Omental fat pad (tissue), 4 donors: ENCODE measurements around the gene UST. TPM values are rescaled to one million over a fixed set of nuclear protein-coding genes. Genes with fewer than 3 reads are reported as not detected.
"Not testable (repeated sequence)": the region's sequence is repeated elsewhere in the genome, so short reads cannot be mapped to it uniquely, and the experiment has no call there.

Source experiments
- ATAC-seq: fragments of 150-250 bp; one replicate; pipeline ENCODE4 v1.9.1; 2016; ENCODE audit warnings: mild to moderate bottlenecking, moderate library complexity; ENCODE audit not compliant: low FRiP score
- DNase-seq: peaks from one replicate; pipeline ENCODE4 v3.0.0-alpha.2; 2019; ENCODE audit warnings: low spot score
- total RNA-seq, 4 donors: library from RNA; depleted of rRNA; stranded (reverse); fragments of >200 nt; gene quantifications; one replicate each; pipeline ENCODE4 v1.1.0, GENCODE V29; 2016
- TF ChIP-seq, protein P1 (sequence below), 3 donors: fragments of 450-650 bp; IDR thresholded peaks; one replicate each; pipeline ENCODE4 v1.5.1; 2016 to 2017; ENCODE audit warnings: antibody characterized with exemption in 3 of 3, mild to moderate bottlenecking in 3 of 3, moderate library complexity in 2 of 3

UST gene
- total RNA-seq, 4 donors from 2014 or later = 9.2 to 20.8 (median 15.0) TPM

DNA sequence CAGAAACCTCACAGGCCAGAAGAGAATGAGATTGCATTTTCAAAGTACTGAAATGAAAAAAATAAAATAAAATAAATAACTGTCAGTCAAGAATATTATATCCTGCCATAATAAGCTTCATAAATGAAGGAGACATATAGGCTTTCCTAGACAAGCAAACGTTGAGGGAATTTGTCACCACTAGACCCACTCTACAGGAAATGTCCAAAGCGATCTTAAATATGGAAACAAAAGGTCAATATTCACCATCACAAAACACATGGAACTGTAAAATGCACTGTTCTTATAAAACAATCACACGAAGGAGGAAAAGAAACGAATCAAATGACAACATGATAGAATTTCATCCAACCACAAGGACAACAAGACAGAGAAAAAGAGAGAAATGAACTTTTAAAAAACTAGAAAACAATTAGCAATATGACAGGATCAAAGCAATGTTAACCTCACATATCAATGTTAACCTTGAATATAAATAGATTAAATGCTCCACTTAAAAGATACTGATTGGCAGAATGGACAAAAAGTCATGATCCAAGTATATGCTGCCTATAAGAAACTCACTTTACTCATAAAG lies 352.0 kb downstream of the UST start:
- ATAC-seq (no peak), DNase-seq (no peak)

DNA sequence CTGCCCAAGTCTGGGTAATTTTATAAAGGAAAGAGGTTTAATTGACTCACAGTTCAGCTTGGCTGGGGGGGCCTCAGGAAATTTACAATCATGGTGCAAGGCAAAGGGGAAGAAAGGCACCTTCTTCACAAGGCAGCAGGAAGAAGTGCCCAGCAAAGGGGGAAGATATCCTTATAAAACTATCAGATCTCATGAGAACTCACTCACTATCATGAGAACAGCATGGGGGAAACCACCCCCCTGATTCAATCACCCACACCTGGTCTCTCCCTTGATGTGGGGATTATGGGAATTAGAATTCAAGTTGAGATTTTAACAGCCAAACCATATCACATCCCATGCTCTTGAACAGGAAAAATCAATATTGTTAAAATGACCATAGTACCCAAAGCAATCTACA lies 355.5 kb downstream of the UST start:
- TF ChIP-seq, protein P1, sequence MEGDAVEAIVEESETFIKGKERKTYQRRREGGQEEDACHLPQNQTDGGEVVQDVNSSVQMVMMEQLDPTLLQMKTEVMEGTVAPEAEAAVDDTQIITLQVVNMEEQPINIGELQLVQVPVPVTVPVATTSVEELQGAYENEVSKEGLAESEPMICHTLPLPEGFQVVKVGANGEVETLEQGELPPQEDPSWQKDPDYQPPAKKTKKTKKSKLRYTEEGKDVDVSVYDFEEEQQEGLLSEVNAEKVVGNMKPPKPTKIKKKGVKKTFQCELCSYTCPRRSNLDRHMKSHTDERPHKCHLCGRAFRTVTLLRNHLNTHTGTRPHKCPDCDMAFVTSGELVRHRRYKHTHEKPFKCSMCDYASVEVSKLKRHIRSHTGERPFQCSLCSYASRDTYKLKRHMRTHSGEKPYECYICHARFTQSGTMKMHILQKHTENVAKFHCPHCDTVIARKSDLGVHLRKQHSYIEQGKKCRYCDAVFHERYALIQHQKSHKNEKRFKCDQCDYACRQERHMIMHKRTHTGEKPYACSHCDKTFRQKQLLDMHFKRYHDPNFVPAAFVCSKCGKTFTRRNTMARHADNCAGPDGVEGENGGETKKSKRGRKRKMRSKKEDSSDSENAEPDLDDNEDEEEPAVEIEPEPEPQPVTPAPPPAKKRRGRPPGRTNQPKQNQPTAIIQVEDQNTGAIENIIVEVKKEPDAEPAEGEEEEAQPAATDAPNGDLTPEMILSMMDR (IDR thresholded peaks at IDR 0.05) = no peak
- ATAC-seq (no peak), DNase-seq (no peak)

More for the DNA sequence above, 352.0 kb downstream of the UST start:
- TF ChIP-seq, protein P1 (IDR thresholded peaks at IDR 0.05) = no peak

DNA sequence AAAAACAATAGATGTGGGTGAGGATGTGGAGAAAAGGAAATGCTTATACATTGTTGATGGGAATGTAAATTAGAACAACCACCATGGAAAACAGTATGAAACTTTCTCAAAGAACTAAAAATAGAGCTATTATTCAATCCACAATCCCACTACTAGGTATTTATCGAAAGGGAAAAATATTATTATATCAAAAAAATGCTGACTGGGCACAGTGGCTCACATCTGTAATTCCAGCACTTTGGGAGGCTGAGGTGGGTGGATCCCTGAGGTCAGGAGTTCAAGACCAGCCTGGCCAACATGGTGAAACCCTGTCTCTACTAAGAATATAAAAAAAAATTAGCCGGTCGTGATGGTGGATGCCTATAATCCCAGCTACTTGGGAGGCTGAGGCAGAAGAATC lies 357.1 kb downstream of the UST start:
- ATAC-seq, DNase-seq: not testable (repeated sequence)

DNA sequence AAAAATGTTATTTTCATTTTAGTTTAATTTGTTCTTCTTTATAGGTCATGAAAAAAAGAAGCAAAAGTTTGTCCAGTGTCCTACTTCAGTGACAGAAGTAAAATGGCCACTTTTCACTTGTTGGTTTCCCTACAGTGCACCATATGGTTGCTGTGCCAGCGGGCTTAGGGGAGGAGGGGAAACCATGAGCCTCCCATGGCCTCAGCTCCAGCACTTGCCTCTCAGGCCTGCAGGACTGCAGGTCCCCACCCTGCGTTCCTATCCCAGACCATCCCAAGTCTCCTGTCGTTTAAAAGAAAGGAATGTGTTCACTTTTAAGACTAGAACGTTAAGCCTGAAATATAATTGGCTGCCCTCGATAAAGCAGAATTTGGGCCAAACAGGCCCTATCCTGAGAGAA lies 360.7 kb downstream of the UST start:
- TF ChIP-seq, protein P1 (IDR thresholded peaks at IDR 0.05) = no peak
- DNase-seq (no peak), ATAC-seq (no peak)

DNA sequence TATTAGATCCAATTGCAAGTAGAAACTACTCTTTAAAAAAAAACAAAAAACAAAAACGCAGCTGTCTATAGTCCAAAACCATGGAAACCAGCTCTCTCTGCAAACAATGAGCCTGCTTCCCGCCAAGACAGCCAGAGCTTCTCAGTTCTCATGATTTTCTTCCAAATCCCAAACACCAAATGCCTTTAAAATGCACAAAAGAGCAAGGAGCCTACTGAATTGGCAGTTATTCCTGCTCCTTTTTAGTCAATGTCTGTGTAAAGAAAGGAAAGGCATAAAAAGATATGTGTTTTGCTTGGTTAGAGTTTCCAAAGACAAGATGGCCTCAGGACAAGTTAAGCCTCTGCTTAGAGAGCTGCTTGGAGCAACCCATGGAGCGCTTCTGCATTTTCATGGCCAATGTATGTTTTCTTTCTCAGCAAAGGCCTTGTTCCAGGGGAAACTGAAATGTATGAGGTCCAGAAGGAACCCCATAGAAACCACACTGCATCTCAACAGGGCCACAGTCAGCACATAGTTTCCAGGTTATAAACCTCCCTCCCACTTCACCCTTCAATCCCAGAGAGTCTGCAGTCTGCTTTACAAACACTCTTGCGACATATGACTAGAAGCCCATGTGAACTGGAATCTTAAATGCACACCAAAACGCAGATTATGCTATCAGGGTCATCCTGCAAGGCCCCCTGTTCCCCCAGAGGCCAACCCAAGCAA lies 361.4 kb downstream of the UST start:
- ATAC-seq (no peak), DNase-seq (no peak)
- TF ChIP-seq, protein P1 (IDR thresholded peaks at IDR 0.05) = no peak

DNA sequence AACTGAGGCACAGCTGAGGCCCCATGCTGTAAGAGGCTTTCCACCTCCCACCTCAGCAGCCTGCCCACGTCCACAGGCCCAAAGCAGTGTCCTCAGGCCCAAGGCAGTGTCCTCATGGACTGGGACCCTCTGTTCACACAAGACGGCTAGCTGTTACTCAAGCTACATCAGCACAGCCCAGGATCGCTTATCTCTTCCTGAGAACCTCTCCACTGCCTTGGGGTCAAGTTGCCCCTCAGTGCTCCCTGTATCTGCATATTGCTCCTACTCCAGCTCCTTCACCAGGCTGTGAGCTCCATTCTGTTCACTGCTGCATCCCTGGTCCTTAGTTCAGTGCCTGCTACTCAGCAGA lies 361.9 kb downstream of the UST start:
- TF ChIP-seq, protein P1 (IDR thresholded peaks at IDR 0.05) = no peak
- ATAC-seq = no peak
- DNase-seq = no peak

DNA sequence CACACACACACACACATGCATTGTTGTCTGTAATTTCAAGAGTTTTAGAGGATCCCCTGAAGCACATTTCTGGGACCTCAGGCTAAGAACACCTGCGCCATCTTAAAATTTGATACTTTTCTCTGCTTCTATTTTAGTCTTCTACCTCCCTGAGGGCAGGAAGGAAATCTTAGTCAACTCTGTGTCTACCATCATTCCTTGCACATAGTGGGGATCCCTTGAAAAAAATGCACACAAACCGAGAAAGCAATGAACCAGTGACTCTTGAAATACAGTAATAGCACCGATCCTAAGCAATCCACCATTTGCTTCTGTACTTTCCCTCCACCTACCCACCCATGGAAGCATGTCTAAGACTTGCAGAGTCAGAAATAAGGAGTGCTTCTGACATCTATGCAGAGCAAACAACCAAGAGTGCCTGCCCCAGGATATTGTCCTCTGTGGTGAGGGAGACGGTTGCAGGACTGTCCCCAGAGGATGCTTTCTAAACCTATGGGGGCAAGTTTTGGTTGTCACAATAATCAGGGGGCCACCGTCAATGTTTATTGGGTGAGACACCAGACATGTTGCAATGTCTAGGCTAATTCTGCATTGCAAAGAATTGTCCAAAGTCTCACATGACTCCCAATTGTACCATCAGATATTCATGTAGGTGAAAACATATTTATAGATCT lies 362.7 kb downstream of the UST start:
- TF ChIP-seq, protein P1 (IDR thresholded peaks at IDR 0.05) = no peak
- ATAC-seq (no peak), DNase-seq (no peak)
